ENCODE data around the gene SRC.

GRCh38 chr20:37363221-37364012 lies 17.5 kb downstream of the SRC start:
- TF ChIP-seq CTCF (IDR thresholded peaks at IDR 0.05) (no peak), EZH2 (IDR thresholded peaks at IDR 0.05) (no peak)
